HG02870 (cell line): Measurements from ENCODE around the gene NAB2.
"Not testable (repeated sequence)": the region's sequence is repeated elsewhere in the genome, so short reads cannot be mapped to it uniquely, and the experiment has no call there.

Experiments used
- ATAC-seq: cut with Tn5 transposase; IDR thresholded peaks from one replicate; pipeline ENCODE4 v1.9.1; 2021; ENCODE audit warnings: mild to moderate bottlenecking, moderate library complexity; ENCODE audit not compliant: unreplicated experiment

The NAB2 gene

DNA sequence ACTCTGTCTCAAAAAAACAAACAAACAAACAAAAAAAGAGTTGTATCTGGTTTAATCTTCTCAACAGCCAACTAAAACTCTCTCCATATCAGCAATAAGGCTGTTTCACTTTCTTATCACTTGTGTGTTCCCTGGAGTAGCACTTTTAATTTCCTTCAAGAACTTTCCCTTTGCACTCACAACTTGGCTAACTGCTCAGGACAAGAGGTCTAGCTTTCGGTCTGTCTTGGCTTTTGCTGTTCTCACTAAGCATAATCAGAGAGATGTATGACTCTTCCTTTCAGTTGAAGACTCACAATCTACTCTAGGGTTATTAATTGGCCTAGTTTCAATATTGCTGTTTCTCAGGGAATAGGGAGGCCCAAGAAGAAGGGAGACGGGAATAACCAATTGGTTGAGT, 22.7 kb upstream of the NAB2 start:
- no peak for ATAC-seq

DNA sequence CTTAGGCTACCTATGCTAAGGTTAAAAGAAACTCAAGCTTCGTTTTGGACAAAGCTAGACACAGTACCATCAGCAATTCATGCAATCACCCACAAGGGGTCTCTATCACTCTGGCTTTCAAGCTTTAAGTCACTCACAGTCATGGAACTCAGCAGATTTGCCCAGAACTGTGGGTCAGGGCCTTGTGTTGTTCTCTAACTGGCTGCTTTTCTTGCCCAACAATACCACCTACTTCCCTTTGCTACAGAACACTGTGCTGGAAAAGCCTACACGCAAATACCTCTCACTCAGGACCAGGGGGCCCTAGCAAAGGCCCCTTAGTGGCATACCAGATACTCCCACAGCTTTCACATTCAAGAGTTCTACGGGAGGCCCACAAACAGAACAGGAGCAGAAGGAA, 19.4 kb upstream of the NAB2 start:
- ATAC-seq: peak; percentile 91

- no peak for ATAC-seq
These were observed 16.3 kb upstream of the NAB2 start for GRCh38 chr12:57072661-57073060.

GRCh38 chr12:57073566-57074450, 15.1 kb upstream of the NAB2 start:
- not testable (repeated sequence) for ATAC-seq

- ATAC-seq: peak; percentile 95
These were observed 10.2 kb upstream of the NAB2 start, which contains the start of gene NEMP1 for GRCh38 chr12:57078519-57079404. Gene NEMP1 (minus strand): TSS chr12:57078791. CDS start chr12:57078745, 46 bp downstream.

DNA sequence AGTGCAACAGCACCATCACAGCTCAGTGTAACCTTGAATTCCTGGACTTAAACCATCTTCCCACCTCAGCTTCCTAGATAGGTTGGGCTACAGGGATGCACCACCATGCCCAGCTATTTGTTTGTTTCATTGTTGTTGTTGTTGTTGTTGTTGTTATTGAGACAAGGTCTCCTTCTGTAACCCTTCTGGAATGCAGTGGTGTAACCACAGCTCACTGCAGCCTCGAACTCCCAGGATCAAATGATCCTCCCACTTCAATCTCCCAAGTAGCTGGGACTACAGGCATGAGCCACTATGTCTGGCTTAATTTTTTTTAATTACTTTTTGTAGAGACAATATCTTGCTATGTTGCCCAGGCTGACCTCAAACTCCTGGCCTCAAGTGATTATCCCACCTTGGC, 9.1 kb upstream of the NAB2 start:
- ATAC-seq: no peak

DNA sequence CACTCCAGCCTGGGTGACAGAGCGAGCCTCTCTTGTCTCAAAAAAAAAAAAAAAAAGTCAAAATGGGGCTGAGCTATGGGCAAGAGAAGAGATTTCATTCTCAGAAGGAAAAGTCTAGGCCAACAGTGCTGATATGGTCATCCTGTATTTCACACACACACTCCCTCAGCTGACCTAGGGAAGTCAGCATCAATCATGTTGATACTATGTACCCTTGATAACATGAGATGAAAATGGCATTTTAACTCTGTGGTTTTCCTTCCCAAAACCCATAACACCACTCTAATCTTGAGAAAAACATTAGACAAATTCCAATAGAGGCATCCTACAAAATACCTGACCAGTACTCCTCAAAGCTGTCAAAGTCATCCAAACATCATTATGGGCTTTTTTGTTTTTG, 8.1 kb upstream of the NAB2 start:
- ATAC-seq: no peak

GRCh38 chr12:57085999-57086492, 2.9 kb upstream of the NAB2 start:
- no peak for ATAC-seq

GRCh38 chr12:57086493-57087009, 2.4 kb upstream of the NAB2 start:
- no peak for ATAC-seq

DNA sequence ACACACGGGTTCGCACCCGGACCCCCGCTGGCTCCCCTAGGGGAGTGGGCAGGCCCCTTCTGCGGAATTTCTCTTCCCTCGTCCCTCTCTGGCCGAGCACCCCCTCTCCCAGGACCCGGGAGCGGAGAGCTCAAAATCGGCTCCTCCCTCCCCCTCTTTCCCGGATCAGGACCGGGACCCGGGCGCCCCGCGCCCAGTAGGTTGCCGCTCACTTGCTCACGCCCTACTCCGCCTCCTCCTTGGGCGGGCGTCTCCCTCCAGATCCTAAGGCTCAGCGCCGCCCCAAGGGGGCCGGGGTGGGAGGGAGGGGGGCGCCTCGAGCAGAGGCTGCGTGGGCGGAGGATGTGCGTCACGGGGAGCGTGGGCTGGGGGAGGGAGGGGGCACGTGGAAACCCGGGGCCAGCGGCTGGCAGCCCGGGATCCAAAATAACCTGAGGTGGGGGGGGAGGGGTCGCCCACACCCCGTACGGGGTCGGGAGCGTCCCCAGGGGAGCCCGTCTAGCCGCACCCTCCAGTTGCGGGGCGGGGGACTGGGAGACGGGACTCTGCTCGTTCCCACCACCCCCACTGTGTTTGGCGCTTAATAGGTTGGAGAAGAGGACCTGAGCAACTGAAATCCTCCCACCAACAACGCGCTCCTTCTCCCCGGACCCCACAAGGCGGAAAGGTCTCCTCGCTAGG, 1.8 kb upstream of the NAB2 start:
- peak; percentile 31 for ATAC-seq

DNA sequence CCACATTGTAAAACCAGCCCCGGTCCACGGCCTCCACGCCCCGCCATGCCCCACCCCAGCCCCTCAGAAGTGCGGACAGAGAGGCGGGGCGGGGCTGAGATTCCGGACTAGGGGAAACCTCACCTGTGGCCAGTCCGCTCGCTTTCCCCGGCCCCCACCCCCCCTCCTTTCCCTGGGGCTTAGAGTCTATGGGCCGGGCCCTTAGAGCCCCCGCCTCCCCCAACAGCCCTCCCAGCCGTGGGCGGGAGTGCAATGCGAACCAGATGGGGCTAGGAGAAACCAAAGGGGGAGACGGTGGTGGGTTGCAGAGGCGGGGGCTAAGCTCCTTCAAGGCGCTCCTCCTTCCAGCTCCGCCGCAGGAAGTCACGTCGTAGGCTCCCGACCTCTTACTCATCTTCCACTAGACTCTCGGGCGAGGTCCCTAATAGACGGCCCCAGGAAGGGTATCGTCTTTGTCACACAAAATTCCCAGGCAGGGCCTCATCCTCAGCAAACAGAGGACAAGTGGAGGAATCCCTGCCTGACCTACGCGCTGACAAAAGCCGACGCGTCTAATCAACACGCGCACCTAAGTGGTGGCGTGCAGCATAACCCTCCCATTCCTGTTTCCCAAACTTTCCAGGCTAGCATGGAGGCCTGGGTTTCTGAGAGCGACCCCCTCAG, 1.1 kb upstream of the NAB2 start:
- peak; percentile 31 for ATAC-seq

- no peak for ATAC-seq
These were observed 644 bp downstream of the NAB2 start for GRCh38 chr12:57089271-57090245.

GRCh38 chr12:57090490-57090889, 1.6 kb downstream of the NAB2 start:
- no peak for ATAC-seq

GRCh38 chr12:57090924-57091637, 2.2 kb downstream of the NAB2 start:
- no peak for ATAC-seq

- no peak for ATAC-seq
These were observed 3.0 kb downstream of the NAB2 start for GRCh38 chr12:57091638-57092528.

DNA sequence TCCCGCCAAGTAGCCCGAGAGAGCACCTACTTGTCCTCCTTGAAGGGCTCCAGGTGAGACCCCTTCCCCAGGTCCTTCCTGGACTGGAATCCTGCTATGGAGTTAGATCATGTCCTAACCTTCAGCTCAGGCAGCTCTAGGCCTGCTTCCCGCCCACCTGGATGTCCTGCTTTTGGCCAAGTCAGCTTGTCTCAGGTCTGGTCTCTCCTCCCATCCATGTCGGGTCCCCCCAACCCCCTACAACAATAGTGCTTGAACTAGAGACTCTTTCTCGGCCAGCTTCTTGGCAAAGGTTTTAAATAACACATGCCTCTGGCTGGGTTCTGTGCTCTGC, 3.6 kb downstream of the NAB2 start:
- no peak for ATAC-seq

DNA sequence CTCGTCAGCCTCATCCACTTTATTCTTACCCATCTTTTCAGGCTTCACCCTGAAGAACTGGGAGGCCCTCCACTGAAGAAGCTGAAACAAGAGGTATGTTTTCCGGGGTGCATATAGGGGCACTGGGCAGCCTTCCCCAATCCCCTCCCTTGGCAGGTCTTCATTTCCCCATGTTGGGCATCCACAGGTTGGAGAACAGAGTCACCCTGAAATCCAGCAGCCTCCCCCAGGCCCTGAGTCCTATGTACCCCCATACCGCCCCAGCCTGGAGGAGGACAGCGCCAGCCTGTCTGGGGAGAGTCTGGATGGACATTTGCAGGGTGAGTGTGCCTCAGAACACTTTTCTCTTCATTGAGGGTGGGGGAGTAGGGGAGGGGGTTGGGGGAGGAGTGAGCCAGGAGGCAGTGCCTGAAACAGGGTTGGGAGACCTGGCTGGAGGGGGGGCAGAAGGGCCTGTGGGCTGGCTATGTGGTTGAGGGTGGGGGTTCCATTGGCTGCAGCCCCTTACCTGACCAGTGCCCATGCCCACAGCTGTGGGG, 4.0 kb downstream of the NAB2 start:
- no peak for ATAC-seq
